Keratinocyte (primary cell): ENCODE measurements around the gene HNRNPL. TPM values are rescaled to one million over a fixed set of nuclear protein-coding genes. Genes with fewer than 3 reads are reported as not detected.

Experiments
- DNase-seq: peaks from one replicate; pipeline ENCODE4 v3.0.0-alpha.2; 2011; ENCODE audit warnings: low read depth, missing footprints, low spot score
- FAIRE-seq: peaks from 2 replicates; lab custom pipeline; 2011; peaks lifted over from hg19 to GRCh38; lab: Jason Lieb, UNC
- H2AFZ ChIP-seq: 2 replicates; pipeline ENCODE4 v1.6.0; 2012; ENCODE audit warnings: low read length, control low read depth, inconsistent platforms; ENCODE audit not compliant: control insufficient read depth
- H3K27ac ChIP-seq: 2 replicates; pipeline ENCODE4 v1.5.1; 2011; ENCODE audit warnings: low read length; ENCODE audit not compliant: control insufficient read depth, insufficient read depth
- H3K27me3 ChIP-seq: 3 replicates; pipeline ENCODE4 v1.6.0; 2011; ENCODE audit warnings: low read length; ENCODE audit not compliant: control insufficient read depth, insufficient read depth; ENCODE audit errors: extremely low read depth
- H3K36me3 ChIP-seq, 2 experiments: 2 replicates in 1 of 2; 3 replicates in 1 of 2; pipeline ENCODE4 v1.5.1; 2011; ENCODE audit warnings: low read length in 2 of 2, mild to moderate bottlenecking in 1 of 2; ENCODE audit not compliant: control insufficient read depth in 2 of 2, insufficient read depth in 2 of 2; ENCODE audit errors: extremely low read depth in 1 of 2
- H3K4me1 ChIP-seq: 3 replicates; pipeline ENCODE4 v1.5.1; 2011; ENCODE audit warnings: low read length; ENCODE audit not compliant: control insufficient read depth, insufficient read depth; ENCODE audit errors: extremely low read depth
- H3K4me2 ChIP-seq: 3 replicates; pipeline ENCODE4 v1.6.0; 2011; ENCODE audit warnings: low read depth, low read length; ENCODE audit not compliant: control insufficient read depth, insufficient read depth; ENCODE audit errors: extremely low read depth
- H3K4me3 ChIP-seq, 3 experiments: fragments of 200-600 bp in 1 of 3; sonication (generic) in 1 of 3; 2 replicates in 2 of 3; 3 replicates in 1 of 3; pipeline ENCODE4 v1.5.1; 2011 to 2016; ENCODE audit warnings: low read length in 3 of 3, mild to moderate bottlenecking in 3 of 3, control low read depth in 2 of 3, inconsistent platforms in 1 of 3, low read depth in 1 of 3, mixed read lengths in 1 of 3, mixed run types in 1 of 3, moderate library complexity in 1 of 3; ENCODE audit not compliant: control insufficient read depth in 2 of 3, insufficient read depth in 2 of 3; ENCODE audit errors: extremely low read depth in 1 of 3
- H3K79me2 ChIP-seq: 2 replicates; pipeline ENCODE4 v1.6.0; 2012; ENCODE audit warnings: low read length; ENCODE audit not compliant: control insufficient read depth, insufficient read depth
- H3K9ac ChIP-seq: 3 replicates; pipeline ENCODE4 v1.6.0; 2011; ENCODE audit warnings: low read length; ENCODE audit not compliant: control insufficient read depth, insufficient read depth; ENCODE audit errors: extremely low read depth
- H3K9me1 ChIP-seq: 3 replicates; pipeline ENCODE4 v1.6.0; 2011; ENCODE audit warnings: low read length; ENCODE audit not compliant: control insufficient read depth, insufficient read depth; ENCODE audit errors: extremely low read depth
- H3K9me3 ChIP-seq: 2 replicates; pipeline ENCODE4 v1.5.1; 2012; ENCODE audit warnings: low read depth, low read length; ENCODE audit not compliant: control insufficient read depth
- H4K20me1 ChIP-seq: 3 replicates; pipeline ENCODE4 v1.6.0; 2011; ENCODE audit warnings: low read length; ENCODE audit not compliant: control insufficient read depth, insufficient read depth; ENCODE audit errors: extremely low read depth
- EZH2 ChIP-seq: IDR thresholded peaks from one replicate; pipeline ENCODE4 v1.6.1; 2012; ENCODE audit warnings: inconsistent platforms, mild to moderate bottlenecking, low read length, moderate library complexity
- dilution Hi-C: fragments of 300-500 bp; cut with MboI; formaldehyde crosslinking; loops from one replicate; pipeline ENCODE4 v1.7.0; 2020; ENCODE audit warnings: low sequenced_read_pairs; ENCODE audit not compliant: extremely low pct_ligation_motif_present
- polyA plus RNA-seq, 5 experiments: library from polyadenylated mRNA; depleted of rRNA in 3 of 5; stranded (reverse) in 3 of 5; stranded (forward) in 1 of 5; unstranded in 1 of 5; fragments of >200 nt; gene quantifications; 1 replicate in 1 of 5; 2 replicates in 3 of 5; 3 replicates in 1 of 5; pipeline versions ENCODE4 v1.2.1 to v1.2.3, GENCODE V29; 2011 to 2012; ENCODE audit warnings: missing spikeins in 2 of 5, low read depth in 1 of 5, low replicate concordance in 1 of 5
- TF ChIP-seq, protein P1 (sequence below), 3 experiments: IDR thresholded peaks in 1 of 3; conservative IDR thresholded peaks in 1 of 3; optimal IDR thresholded peaks in 1 of 3; 2 replicates in 2 of 3; 3 replicates in 1 of 3; pipeline versions ENCODE3 to v1.5.1; 2011; ENCODE audit warnings: low read length in 3 of 3, mild to moderate bottlenecking in 3 of 3, moderate library complexity in 2 of 3, control low read depth in 1 of 3, inconsistent platforms in 1 of 3; ENCODE audit not compliant: insufficient read depth in 2 of 3; ENCODE audit errors: extremely low read depth in 1 of 3

Gene HNRNPL
- polyA plus RNA-seq, 1 donor (not counting 4 experiments of a cell fraction or from before 2014, with no cell fraction given): 308 TPM

DNA sequence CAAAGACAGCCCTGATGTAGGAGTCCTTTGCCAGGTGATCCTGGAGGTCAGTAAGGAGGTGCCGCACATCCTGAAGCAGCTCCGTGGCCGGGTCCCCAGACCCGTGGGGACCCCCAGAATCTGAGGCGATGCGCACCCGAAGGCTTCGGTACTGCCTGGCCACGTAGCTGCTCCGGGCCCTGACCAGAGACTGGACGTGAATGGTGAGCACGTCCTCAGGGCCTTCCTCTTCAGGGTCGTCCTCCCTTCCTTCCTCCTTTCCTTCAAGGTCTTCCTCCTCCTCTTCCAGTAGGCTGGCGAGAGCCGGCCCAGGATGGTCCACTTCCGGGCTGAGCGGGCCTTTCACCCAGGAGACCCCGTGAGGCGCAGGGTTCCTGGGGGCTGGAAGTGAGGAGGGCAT lies 20.8 kb upstream of the HNRNPL start:
- Histone ChIP-seq H3K9me3 (no peaks in the 10 kb centered on the region), H3K4me1 (peaks cover 14% of the 10 kb centered on the region), H3K79me2 (no peaks in the 10 kb centered on the region), H3K4me2 (no peak overlapping the region), H3K4me3 (no peak overlapping the region), H3K27ac (no peak overlapping the region), H3K9ac (no peak overlapping the region), H4K20me1 (no peaks in the 10 kb centered on the region), H2AFZ (no peak overlapping the region), H3K9me1 (no peaks in the 10 kb centered on the region), H3K27me3 (no peaks in the 10 kb centered on the region), H3K36me3 (no peaks in the 10 kb centered on the region)
- DNase-seq (no peak), FAIRE-seq (no peak)
- dilution Hi-C loops: no loop called here
- no peak for TF ChIP-seq EZH2
- TF ChIP-seq, protein P1, sequence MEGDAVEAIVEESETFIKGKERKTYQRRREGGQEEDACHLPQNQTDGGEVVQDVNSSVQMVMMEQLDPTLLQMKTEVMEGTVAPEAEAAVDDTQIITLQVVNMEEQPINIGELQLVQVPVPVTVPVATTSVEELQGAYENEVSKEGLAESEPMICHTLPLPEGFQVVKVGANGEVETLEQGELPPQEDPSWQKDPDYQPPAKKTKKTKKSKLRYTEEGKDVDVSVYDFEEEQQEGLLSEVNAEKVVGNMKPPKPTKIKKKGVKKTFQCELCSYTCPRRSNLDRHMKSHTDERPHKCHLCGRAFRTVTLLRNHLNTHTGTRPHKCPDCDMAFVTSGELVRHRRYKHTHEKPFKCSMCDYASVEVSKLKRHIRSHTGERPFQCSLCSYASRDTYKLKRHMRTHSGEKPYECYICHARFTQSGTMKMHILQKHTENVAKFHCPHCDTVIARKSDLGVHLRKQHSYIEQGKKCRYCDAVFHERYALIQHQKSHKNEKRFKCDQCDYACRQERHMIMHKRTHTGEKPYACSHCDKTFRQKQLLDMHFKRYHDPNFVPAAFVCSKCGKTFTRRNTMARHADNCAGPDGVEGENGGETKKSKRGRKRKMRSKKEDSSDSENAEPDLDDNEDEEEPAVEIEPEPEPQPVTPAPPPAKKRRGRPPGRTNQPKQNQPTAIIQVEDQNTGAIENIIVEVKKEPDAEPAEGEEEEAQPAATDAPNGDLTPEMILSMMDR (optimal IDR thresholded peaks at IDR 0.05 in 1 of 3, IDR thresholded peaks at IDR 0.05 in 1 of 3, conservative IDR thresholded peaks at IDR 0.05 in 1 of 3; ENCODE audit: extremely low read depth in 1 of 3, insufficient read depth in 2 of 3, low read length in 3 of 3): no peak

DNA sequence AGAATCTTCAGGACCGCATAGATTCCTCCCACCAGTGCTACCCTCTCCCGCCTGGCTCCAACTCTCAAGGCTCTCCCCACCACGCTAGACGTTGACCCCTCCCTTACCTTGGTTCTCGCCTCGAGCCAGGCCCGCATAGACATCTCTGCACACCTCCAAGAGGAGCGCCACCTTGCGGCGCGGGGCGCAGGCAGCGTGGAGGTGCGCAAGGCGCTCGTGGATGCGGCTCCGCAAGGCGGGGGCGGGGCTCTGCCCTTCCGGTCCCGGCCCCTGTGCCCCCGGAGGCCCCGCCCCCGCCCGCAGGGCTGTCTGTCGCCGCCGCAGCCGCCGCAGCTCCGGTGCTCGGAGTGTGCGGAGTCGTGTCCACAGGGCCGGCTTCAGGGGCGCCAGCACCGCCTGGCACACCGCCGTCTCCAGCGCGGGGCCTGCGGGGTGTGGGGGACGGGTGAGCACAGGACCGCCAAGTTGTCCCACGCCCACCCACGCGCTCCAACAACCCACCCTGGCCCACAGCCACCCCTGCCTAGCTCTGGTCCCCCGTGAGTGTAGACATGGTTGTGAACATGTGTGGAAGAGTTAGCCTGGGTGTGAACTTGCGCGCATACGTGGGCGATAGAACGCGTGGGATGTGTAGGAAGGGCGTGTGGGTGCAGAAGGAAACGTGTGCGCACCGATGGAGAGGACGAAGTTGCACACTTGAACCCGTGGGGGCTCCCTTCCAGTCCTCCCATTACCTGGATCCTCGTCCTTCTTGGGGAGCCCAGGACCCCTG lies 20.2 kb upstream of the HNRNPL start:
- H3K27ac ChIP-seq: no peak overlapping the region
- no peak for TF ChIP-seq EZH2
- TF ChIP-seq, protein P1 (optimal IDR thresholded peaks at IDR 0.05 in 1 of 3, IDR thresholded peaks at IDR 0.05 in 1 of 3, conservative IDR thresholded peaks at IDR 0.05 in 1 of 3; ENCODE audit: extremely low read depth in 1 of 3, insufficient read depth in 2 of 3, low read length in 3 of 3): peak; percentile 57 to 89 (median 77)
- no peak for FAIRE-seq
- peak overlapping the region; percentile 58 for H2AFZ ChIP-seq
- peaks cover 14% of the 10 kb centered on the region for H3K4me1 ChIP-seq
- no peak for DNase-seq
- H3K9me3 ChIP-seq: no peaks in the 10 kb centered on the region
- dilution Hi-C loops: no loop called here
- H3K4me2 ChIP-seq: peak overlapping the region; percentile 85
- no peaks in the 10 kb centered on the region for H3K27me3 ChIP-seq
- H3K4me3 ChIP-seq: peak overlapping the region in 2 of 3 experiments; percentile 13 to 66
- no peaks in the 10 kb centered on the region for H4K20me1 ChIP-seq
- no peaks in the 10 kb centered on the region for H3K36me3 ChIP-seq
- H3K79me2 ChIP-seq: no peaks in the 10 kb centered on the region
- peak overlapping the region; percentile 37 for H3K9ac ChIP-seq
- no peaks in the 10 kb centered on the region for H3K9me1 ChIP-seq
